GOT3 (cell line): ENCODE results near the gene PRTFDC1.

Experiments
- DNase-seq: peaks from one replicate; lab custom pipeline; 2025; ENCODE audit warnings: mixed read lengths; lab: John Stamatoyannopoulos, UW

The PRTFDC1 gene

GRCh38 chr10:24872049-24872789, 80.2 kb downstream of the PRTFDC1 start:
- no peak for DNase-seq

- DNase-seq = no peak
These were observed 81.1 kb downstream of the PRTFDC1 start for GRCh38 chr10:24871011-24871935.

- DNase-seq = no peak
These were observed 82.9 kb downstream of the PRTFDC1 start for GRCh38 chr10:24869354-24870015.

- no peak for DNase-seq
These were observed 85.5 kb downstream of the PRTFDC1 start for GRCh38 chr10:24866604-24867583.

- no peak for DNase-seq
These were observed 86.6 kb downstream of the PRTFDC1 start for GRCh38 chr10:24865783-24866182.

- DNase-seq = no peak
These were observed 89.8 kb downstream of the PRTFDC1 start for GRCh38 chr10:24862589-24862988.

- no peak for DNase-seq
These were observed 93.8 kb downstream of the PRTFDC1 start for GRCh38 chr10:24858288-24859270.

- DNase-seq = no peak
These were observed 95.2 kb downstream of the PRTFDC1 start for GRCh38 chr10:24857031-24857725.

- DNase-seq = no peak
These were observed 98.2 kb downstream of the PRTFDC1 start for GRCh38 chr10:24854256-24854655.

- DNase-seq = no peak
These were observed 98.7 kb downstream of the PRTFDC1 start for GRCh38 chr10:24853661-24854060.

- no peak for DNase-seq
These were observed 100.8 kb downstream of the PRTFDC1 start for GRCh38 chr10:24851629-24852028.

- DNase-seq = no peak
These were observed 101.6 kb downstream of the PRTFDC1 start for GRCh38 chr10:24850727-24851296.

- no peak for DNase-seq
These were observed 102.7 kb downstream of the PRTFDC1 start for GRCh38 chr10:24849501-24850299.

GRCh38 chr10:24849051-24849450, 103.4 kb downstream of the PRTFDC1 start:
- DNase-seq = no peak

GRCh38 chr10:24848195-24848594, 104.2 kb downstream of the PRTFDC1 start:
- no peak for DNase-seq

- DNase-seq = no peak
These were observed 105.0 kb downstream of the PRTFDC1 start for GRCh38 chr10:24847112-24848070.

- no peak for DNase-seq
These were observed 107.7 kb downstream of the PRTFDC1 start for GRCh38 chr10:24844742-24845141.
